Measurements from ENCODE around the gene BAZ2B. TPM values are rescaled to one million over a fixed set of nuclear protein-coding genes. Genes with fewer than 3 reads are reported as not detected.

BAZ2B gene
- total and polyA plus RNA-seq, 9 of the 15 experiments (the other 6 are each of a cell fraction or from before 2014, with no cell fraction given): 7.5 to 38.6 (median 19.8) TPM

DNA sequence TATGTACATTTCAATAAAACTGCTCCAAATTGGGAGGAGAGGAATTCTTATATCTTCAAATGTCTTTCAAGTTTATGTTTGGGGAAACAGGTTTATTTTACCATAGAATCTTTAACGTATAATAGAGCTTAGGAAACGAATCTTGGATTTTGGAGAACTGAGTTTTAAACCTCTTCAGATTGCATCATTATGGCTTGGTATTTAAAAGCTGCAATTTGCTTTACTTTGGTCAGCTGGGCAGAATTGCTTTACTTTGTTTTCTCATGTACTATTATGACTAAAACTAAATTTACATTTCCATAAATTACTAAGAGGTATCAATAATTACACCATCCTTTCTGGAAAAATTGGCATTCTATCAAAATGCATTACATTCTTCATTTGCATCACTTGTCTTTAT lies 54.6 kb downstream of the BAZ2B start (continued):
- TF ChIP-seq, protein P1, sequence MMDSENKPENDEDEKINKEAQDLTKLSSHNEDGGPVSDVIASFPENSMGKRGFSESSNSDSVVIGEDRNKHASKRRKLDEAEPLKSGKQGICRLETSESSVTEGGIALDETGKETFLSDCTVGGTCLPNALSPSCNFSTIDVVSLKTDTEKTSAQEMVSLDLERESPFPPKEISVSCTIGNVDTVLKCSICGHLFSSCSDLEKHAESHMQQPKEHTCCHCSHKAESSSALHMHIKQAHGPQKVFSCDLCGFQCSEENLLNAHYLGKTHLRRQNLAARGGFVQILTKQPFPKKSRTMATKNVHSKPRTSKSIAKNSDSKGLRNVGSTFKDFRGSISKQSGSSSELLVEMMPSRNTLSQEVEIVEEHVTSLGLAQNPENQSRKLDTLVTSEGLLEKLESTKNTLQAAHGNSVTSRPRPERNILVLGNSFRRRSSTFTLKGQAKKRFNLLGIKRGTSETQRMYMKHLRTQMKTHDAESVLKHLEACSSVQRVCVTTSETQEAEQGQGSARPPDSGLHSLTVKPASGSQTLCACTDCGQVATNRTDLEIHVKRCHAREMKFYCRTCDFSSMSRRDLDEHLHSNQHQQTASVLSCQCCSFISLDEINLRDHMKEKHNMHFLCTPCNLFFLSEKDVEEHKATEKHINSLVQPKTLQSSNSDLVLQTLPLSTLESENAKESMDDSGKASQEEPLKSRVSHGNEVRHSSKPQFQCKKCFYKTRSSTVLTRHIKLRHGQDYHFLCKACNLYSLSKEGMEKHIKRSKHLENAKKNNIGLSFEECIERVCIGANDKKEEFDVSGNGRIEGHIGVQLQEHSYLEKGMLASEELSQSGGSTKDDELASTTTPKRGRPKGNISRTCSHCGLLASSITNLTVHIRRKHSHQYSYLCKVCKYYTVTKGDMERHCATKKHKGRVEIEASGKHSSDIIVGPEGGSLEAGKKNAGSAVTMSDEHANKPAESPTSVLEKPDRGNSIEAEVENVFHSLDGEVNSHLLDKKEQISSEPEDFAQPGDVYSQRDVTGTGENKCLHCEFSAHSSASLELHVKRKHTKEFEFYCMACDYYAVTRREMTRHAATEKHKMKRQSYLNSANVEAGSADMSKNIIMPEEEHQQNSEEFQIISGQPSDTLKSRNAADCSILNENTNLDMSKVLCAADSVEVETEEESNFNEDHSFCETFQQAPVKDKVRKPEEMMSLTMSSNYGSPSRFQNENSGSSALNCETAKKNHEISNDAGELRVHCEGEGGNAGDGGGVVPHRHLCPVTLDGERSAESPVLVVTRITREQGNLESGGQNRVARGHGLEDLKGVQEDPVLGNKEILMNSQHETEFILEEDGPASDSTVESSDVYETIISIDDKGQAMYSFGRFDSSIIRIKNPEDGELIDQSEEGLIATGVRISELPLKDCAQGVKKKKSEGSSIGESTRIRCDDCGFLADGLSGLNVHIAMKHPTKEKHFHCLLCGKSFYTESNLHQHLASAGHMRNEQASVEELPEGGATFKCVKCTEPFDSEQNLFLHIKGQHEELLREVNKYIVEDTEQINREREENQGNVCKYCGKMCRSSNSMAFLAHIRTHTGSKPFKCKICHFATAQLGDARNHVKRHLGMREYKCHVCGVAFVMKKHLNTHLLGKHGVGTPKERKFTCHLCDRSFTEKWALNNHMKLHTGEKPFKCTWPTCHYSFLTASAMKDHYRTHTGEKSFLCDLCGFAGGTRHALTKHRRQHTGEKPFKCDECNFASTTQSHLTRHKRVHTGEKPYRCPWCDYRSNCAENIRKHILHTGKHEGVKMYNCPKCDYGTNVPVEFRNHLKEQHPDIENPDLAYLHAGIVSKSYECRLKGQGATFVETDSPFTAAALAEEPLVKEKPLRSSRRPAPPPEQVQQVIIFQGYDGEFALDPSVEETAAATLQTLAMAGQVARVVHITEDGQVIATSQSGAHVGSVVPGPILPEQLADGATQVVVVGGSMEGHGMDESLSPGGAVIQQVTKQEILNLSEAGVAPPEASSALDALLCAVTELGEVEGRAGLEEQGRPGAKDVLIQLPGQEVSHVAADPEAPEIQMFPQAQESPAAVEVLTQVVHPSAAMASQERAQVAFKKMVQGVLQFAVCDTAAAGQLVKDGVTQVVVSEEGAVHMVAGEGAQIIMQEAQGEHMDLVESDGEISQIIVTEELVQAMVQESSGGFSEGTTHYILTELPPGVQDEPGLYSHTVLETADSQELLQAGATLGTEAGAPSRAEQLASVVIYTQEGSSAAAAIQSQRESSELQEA (IDR thresholded peaks at IDR 0.05; ENCODE audit: low read depth): no peak
- no peak for TF ChIP-seq ARID1B (IDR thresholded peaks at IDR 0.05)

DNA sequence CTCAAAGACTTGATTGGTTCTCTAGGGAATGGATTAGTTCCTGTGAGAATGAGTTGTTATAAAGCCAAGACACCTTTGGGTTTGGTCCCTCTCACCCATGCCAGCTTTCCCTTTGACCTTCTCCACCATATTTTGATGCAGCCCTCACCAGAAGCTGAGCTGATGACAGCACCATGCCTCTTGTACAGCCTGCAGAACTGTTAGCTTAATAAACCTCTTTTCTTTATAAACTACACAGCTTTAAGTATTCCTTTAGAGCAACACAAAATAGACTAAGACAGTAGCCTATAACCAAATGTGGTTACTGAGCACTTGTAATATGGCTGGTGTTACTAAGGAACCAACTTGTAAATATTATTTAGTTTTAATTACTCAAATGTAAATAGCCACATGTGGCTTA lies 55.1 kb downstream of the BAZ2B start:
- no peak overlapping the region for H3K4me2 ChIP-seq (ENCODE audit: insufficient read depth, low read length)
- no peak overlapping the region for H3K9ac ChIP-seq (ENCODE audit: insufficient read depth in 1 of 2, low read depth in 2 of 2, low read length in 2 of 2)
- TF ChIP-seq ZNF766 (CRISPR knock-in tag; conservative IDR thresholded peaks at IDR 0.05) (peak; percentile 93), SRSF9 (IDR thresholded peaks at IDR 0.05; ENCODE audit: borderline replicate concordance, low read depth, low read length) (no peak), TAF15 (IDR thresholded peaks at IDR 0.05; ENCODE audit: low read depth, low read length) (no peak)
- TF ChIP-seq, protein P2, sequence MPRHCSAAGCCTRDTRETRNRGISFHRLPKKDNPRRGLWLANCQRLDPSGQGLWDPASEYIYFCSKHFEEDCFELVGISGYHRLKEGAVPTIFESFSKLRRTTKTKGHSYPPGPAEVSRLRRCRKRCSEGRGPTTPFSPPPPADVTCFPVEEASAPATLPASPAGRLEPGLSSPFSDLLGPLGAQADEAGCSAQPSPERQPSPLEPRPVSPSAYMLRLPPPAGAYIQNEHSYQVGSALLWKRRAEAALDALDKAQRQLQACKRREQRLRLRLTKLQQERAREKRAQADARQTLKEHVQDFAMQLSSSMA (CRISPR knock-in tag; IDR thresholded peaks at IDR 0.05): no peak
- ChIA-PET CTCF (ENCODE audit: low intra/inter-chr PET ratio) (no interaction called here), POLR2A (no interaction called here)
- no peak overlapping the region for H3K4me3 ChIP-seq
- intact Hi-C loops (cut with micrococcal nuclease): no loop called here
- H3K36me3 ChIP-seq (ENCODE audit: control insufficient read depth, insufficient read depth, low read length): no peaks in the 10 kb centered on the region
- in situ Hi-C loops (cut with MboI): no loop called here
- no peak for FAIRE-seq
- H3K27ac ChIP-seq (ENCODE audit: extremely low read depth, low read depth, low read length): no peak overlapping the region
- no peaks in the 10 kb centered on the region for H3K4me1 ChIP-seq (replicated peaks in 1 of 2; ENCODE audit: control insufficient read depth in 2 of 2, insufficient read depth in 2 of 2, low read length in 2 of 2)
- BruUV-seq (replicated peaks): no TSS peak
- no peaks in the 10 kb centered on the region for H3K79me2 ChIP-seq (ENCODE audit: control insufficient read depth, insufficient read depth, low read length)
- no peak for DNase-seq (ENCODE audit: extremely low read depth in 1 of 4, low spot score in 3 of 4)
- ATAC-seq: no peak
- no peaks in the 10 kb centered on the region for H3K9me3 ChIP-seq (replicated peaks; ENCODE audit: control insufficient read depth, insufficient read depth, low read depth, low read length)
- no peaks in the 10 kb centered on the region for H4K20me1 ChIP-seq (replicated peaks; ENCODE audit: control insufficient read depth, insufficient read depth, low read length)
- H3K27me3 ChIP-seq (ENCODE audit: control insufficient read depth in 2 of 2, insufficient read depth in 2 of 2, low read length in 2 of 2): no peaks in the 10 kb centered on the region
- H2AFZ ChIP-seq (ENCODE audit: low read depth, low read length): no peak overlapping the region
- no peaks in the 10 kb centered on the region for H3K9me1 ChIP-seq (ENCODE audit: control insufficient read depth, insufficient read depth, low read length)

Data from K562 (cell line).